Measurements from ENCODE around the gene CLEC18A. TPM values are rescaled to one million over a fixed set of nuclear protein-coding genes. Genes with fewer than 3 reads are reported as not detected.
"Not testable (repeated sequence)": the region's sequence is repeated elsewhere in the genome, so short reads cannot be mapped to it uniquely, and the experiment has no call there.

The CLEC18A gene
- total RNA-seq, result 1 to 10 TPM; 1.5 to 1.7 TPM

- not testable (repeated sequence) for H3K36me3 Mint-ChIP-seq (ENCODE audit: low read depth); H3K9me3 Mint-ChIP-seq; H3K27me3 Mint-ChIP-seq; H3K4me1 Mint-ChIP-seq; H3K4me3 Mint-ChIP-seq; ATAC-seq (replicated peaks); H3K27ac Mint-ChIP-seq
Measured at GRCh38 chr16:69951017-69951671, at the start of gene CLEC18A. CLEC18A (plus strand) TSS chr16:69951334; CDS start chr16:69951367, 33 bp downstream.

GRCh38 chr16:69903865-69904415 lies 47.2 kb upstream of the CLEC18A start:
- H3K27ac Mint-ChIP-seq, result no peak overlapping the region
- H3K27me3 Mint-ChIP-seq, result no peaks in the 10 kb centered on the region
- no peak for ATAC-seq (replicated peaks)
- peaks cover 55% of the 10 kb centered on the region for H3K36me3 Mint-ChIP-seq (ENCODE audit: low read depth)
- H3K4me3 Mint-ChIP-seq, result no peak overlapping the region
- H3K4me1 Mint-ChIP-seq, result peaks cover 6% of the 10 kb centered on the region
- no peaks in the 10 kb centered on the region for H3K9me3 Mint-ChIP-seq

- no peaks in the 10 kb centered on the region for H3K9me3 Mint-ChIP-seq
- H3K27me3 Mint-ChIP-seq, result no peaks in the 10 kb centered on the region
- no peak overlapping the region for H3K4me3 Mint-ChIP-seq
- ATAC-seq (replicated peaks), result no peak
- peaks cover 6% of the 10 kb centered on the region for H3K4me1 Mint-ChIP-seq
- H3K36me3 Mint-ChIP-seq (ENCODE audit: low read depth), result peaks cover 58% of the 10 kb centered on the region
- no peak overlapping the region for H3K27ac Mint-ChIP-seq
Measured at GRCh38 chr16:69904495-69905170, 46.5 kb upstream of the CLEC18A start.

- no peak for ATAC-seq (replicated peaks)
- no peak overlapping the region for H3K27ac Mint-ChIP-seq
- H3K27me3 Mint-ChIP-seq, result no peaks in the 10 kb centered on the region
- peaks cover 6% of the 10 kb centered on the region for H3K4me1 Mint-ChIP-seq
- no peaks in the 10 kb centered on the region for H3K9me3 Mint-ChIP-seq
- H3K4me3 Mint-ChIP-seq, result no peak overlapping the region
- H3K36me3 Mint-ChIP-seq (ENCODE audit: low read depth), result peaks cover 60% of the 10 kb centered on the region
Measured at GRCh38 chr16:69905171-69905555, 46.0 kb upstream of the CLEC18A start.

- no peak overlapping the region for H3K27ac Mint-ChIP-seq
- H3K27me3 Mint-ChIP-seq, result no peaks in the 10 kb centered on the region
- peaks cover 58% of the 10 kb centered on the region for H3K36me3 Mint-ChIP-seq (ENCODE audit: low read depth)
- no peak for ATAC-seq (replicated peaks)
- H3K9me3 Mint-ChIP-seq, result no peaks in the 10 kb centered on the region
- no peak overlapping the region for H3K4me3 Mint-ChIP-seq
- H3K4me1 Mint-ChIP-seq, result peaks cover 6% of the 10 kb centered on the region
Measured at GRCh38 chr16:69906838-69907401, 44.2 kb upstream of the CLEC18A start.

- ATAC-seq (replicated peaks), result no peak
- H3K4me1 Mint-ChIP-seq, result no peaks in the 10 kb centered on the region
- no peaks in the 10 kb centered on the region for H3K9me3 Mint-ChIP-seq
- H3K27me3 Mint-ChIP-seq, result no peaks in the 10 kb centered on the region
- H3K27ac Mint-ChIP-seq, result no peak overlapping the region
- peaks cover 44% of the 10 kb centered on the region for H3K36me3 Mint-ChIP-seq (ENCODE audit: low read depth)
- no peak overlapping the region for H3K4me3 Mint-ChIP-seq
Measured at GRCh38 chr16:69909043-69909442, 42.1 kb upstream of the CLEC18A start.

GRCh38 chr16:69909760-69910159 lies 41.4 kb upstream of the CLEC18A start:
- no peaks in the 10 kb centered on the region for H3K27me3 Mint-ChIP-seq
- no peaks in the 10 kb centered on the region for H3K9me3 Mint-ChIP-seq
- ATAC-seq (replicated peaks), result no peak

GRCh38 chr16:69910964-69911363 lies 40.2 kb upstream of the CLEC18A start:
- H3K27ac Mint-ChIP-seq, result no peak overlapping the region
- no peak overlapping the region for H3K4me3 Mint-ChIP-seq
- ATAC-seq (replicated peaks), result no peak
- H3K36me3 Mint-ChIP-seq (ENCODE audit: low read depth), result peaks cover 51% of the 10 kb centered on the region
- no peaks in the 10 kb centered on the region for H3K9me3 Mint-ChIP-seq
- no peaks in the 10 kb centered on the region for H3K27me3 Mint-ChIP-seq
- no peaks in the 10 kb centered on the region for H3K4me1 Mint-ChIP-seq

More at GRCh38 chr16:69909760-69910159, 41.4 kb upstream of the CLEC18A start:
- H3K36me3 Mint-ChIP-seq (ENCODE audit: low read depth), result peaks cover 44% of the 10 kb centered on the region
- H3K27ac Mint-ChIP-seq, result peak overlapping the region; percentile 43
- no peak overlapping the region for H3K4me3 Mint-ChIP-seq
- H3K4me1 Mint-ChIP-seq, result no peaks in the 10 kb centered on the region

- Mint-ChIP-seq H3K4me1 (no peaks in the 10 kb centered on the region), H3K9me3 (no peaks in the 10 kb centered on the region), H3K27me3 (no peaks in the 10 kb centered on the region), H3K36me3 (ENCODE audit: low read depth) (peaks cover 52% of the 10 kb centered on the region), H3K4me3 (no peak overlapping the region), H3K27ac (peak overlapping the region; percentile 13)
- no peak for ATAC-seq (replicated peaks)
Measured at GRCh38 chr16:69916462-69916861, 34.7 kb upstream of the CLEC18A start.

GRCh38 chr16:69917311-69917710 lies 33.8 kb upstream of the CLEC18A start:
- Mint-ChIP-seq H3K4me1 (no peaks in the 10 kb centered on the region), H3K4me3 (no peak overlapping the region), H3K27me3 (no peaks in the 10 kb centered on the region), H3K36me3 (ENCODE audit: low read depth) (peaks cover 57% of the 10 kb centered on the region), H3K27ac (no peak overlapping the region), H3K9me3 (no peaks in the 10 kb centered on the region)
- ATAC-seq (replicated peaks), result no peak

- H3K36me3 Mint-ChIP-seq (ENCODE audit: low read depth), result peaks cover 61% of the 10 kb centered on the region
- no peak for ATAC-seq (replicated peaks)
- H3K4me1 Mint-ChIP-seq, result no peaks in the 10 kb centered on the region
- H3K27ac Mint-ChIP-seq, result no peak overlapping the region
- H3K27me3 Mint-ChIP-seq, result no peaks in the 10 kb centered on the region
- no peaks in the 10 kb centered on the region for H3K9me3 Mint-ChIP-seq
- no peak overlapping the region for H3K4me3 Mint-ChIP-seq
Measured at GRCh38 chr16:69917739-69918138, 33.4 kb upstream of the CLEC18A start.

- no peaks in the 10 kb centered on the region for H3K9me3 Mint-ChIP-seq
- H3K27ac Mint-ChIP-seq, result no peak overlapping the region
Measured at GRCh38 chr16:69918241-69918640, 32.9 kb upstream of the CLEC18A start.

GRCh38 chr16:69921127-69921526 lies 30.0 kb upstream of the CLEC18A start:
- no peak for ATAC-seq (replicated peaks)
- Mint-ChIP-seq H3K4me1 (no peaks in the 10 kb centered on the region), H3K27me3 (no peaks in the 10 kb centered on the region), H3K36me3 (ENCODE audit: low read depth) (peaks cover 65% of the 10 kb centered on the region), H3K4me3 (no peak overlapping the region), H3K27ac (no peak overlapping the region), H3K9me3 (no peaks in the 10 kb centered on the region)

More at GRCh38 chr16:69918241-69918640, 32.9 kb upstream of the CLEC18A start:
- ATAC-seq (replicated peaks), result no peak
- no peaks in the 10 kb centered on the region for H3K27me3 Mint-ChIP-seq
- H3K36me3 Mint-ChIP-seq (ENCODE audit: low read depth), result peaks cover 61% of the 10 kb centered on the region
- no peaks in the 10 kb centered on the region for H3K4me1 Mint-ChIP-seq
- H3K4me3 Mint-ChIP-seq, result no peak overlapping the region

GRCh38 chr16:69922200-69922599 lies 28.9 kb upstream of the CLEC18A start:
- H3K36me3 Mint-ChIP-seq (ENCODE audit: low read depth), result peaks cover 62% of the 10 kb centered on the region
- no peak for ATAC-seq (replicated peaks)
- H3K27ac Mint-ChIP-seq, result no peak overlapping the region
- no peaks in the 10 kb centered on the region for H3K9me3 Mint-ChIP-seq
- H3K4me1 Mint-ChIP-seq, result no peaks in the 10 kb centered on the region
- H3K4me3 Mint-ChIP-seq, result no peak overlapping the region
- H3K27me3 Mint-ChIP-seq, result no peaks in the 10 kb centered on the region
